Measurements from ENCODE around the gene EGR4.
"Not testable (repeated sequence)": the region's sequence is repeated elsewhere in the genome, so short reads cannot be mapped to it uniquely, and the experiment has no call there.

Gene EGR4

GRCh38 chr2:73264332-73264606 lies 29.1 kb downstream of the EGR4 start:
- no peak for DNase-seq (ENCODE audit: low read depth in 1 of 2, low spot score in 1 of 2)

- DNase-seq (ENCODE audit: low read depth in 1 of 2, low spot score in 1 of 2), result no peak
Observed at GRCh38 chr2:73263540-73264331, 29.6 kb downstream of the EGR4 start.

DNA sequence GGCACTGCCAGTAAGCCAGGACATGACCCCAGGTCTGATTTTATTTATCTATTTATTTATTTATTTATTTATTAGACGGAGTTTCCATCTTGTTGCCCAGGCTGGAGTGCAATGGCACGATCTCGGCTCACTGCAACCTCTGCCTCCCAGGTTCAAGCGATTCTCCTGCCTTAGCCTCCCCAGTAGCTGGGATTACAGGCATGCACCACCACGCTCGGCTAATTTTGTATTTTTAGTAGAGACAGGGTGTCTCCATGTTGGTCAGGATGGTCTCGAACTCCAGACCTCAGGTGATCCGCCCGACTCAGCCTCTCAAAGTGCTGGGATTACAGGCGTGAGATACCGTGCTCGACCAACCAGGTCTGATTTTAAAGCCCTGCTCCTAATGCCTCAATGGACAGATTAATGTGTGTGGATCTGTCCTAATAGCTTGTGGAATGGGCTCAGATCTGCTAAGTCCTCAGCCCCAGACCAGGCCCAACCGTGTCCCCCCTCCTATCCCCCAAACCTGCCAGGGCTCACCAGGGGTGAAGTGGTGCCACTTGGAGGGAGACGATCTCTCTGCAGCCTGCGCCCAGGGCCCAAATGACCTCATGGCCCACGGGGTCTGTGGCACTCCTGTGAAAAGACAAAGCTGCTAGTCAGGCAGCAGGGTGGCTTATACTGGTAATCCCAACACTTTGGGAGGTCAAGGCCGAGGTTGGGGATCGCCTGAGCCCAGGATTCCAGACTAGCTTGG lies 30.5 kb downstream of the EGR4 start:
- not testable (repeated sequence) for DNase-seq (ENCODE audit: low read depth in 1 of 2, low spot score in 1 of 2)

DNA sequence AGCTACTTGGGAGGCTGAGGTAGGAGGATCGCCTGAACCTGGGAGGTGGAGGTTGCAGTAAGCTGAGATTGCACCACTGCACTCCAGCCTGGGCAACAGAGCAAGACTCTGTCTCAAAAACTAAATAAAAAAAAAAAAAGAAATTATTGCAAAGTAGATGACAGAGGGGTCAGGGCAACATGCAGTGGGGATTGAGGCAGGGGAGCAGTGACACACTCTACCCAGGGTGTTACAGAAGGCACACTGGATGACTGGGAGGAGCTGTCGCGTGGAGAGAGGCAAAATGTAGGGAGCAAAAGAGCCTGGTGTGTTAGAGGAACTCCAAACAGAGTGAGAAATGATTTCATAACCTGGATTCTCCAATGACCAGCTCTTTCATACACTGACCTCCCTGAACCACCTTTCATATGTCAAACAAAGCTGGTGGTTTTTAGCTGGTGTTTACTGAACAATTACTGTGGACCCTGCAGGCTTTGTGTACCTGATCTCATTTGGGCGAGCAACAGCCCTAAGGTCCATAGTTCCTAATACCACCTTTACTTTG lies 31.2 kb downstream of the EGR4 start:
- DNase-seq (ENCODE audit: low read depth in 1 of 2, low spot score in 1 of 2), result no peak

DNA sequence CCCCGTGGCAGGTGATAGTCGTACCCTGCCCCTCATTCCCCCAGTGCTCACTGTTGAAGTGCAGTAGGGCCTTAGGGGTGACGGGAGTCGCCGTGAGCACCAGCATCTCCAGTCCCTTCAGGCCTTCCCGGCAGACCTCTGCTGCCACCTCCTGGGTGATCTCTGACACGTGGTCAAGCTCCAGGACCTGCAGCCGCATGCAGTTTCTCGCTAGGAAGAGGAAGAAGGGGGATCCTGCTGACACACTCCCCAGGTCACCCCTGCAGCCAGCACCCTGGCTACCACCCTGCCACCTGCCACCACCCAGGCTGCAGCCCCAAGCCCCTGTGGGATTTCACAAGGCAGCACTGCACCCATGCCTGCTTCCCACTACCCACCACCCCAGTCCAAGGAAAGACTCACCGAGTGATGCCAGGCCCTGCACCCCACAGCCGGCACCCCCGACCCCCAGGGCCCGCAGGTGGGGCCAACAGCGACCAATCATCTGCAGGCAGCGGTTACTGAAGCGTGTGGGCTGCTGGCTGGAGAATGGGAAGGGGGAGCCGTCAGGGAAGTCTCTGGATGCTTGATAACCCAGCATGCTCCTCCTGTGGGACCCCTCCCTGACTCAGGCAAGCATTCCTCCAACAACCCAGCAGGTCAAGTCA lies 32.9 kb downstream of the EGR4 start:
- no peak for DNase-seq (ENCODE audit: low read depth in 1 of 2, low spot score in 1 of 2)

DNA sequence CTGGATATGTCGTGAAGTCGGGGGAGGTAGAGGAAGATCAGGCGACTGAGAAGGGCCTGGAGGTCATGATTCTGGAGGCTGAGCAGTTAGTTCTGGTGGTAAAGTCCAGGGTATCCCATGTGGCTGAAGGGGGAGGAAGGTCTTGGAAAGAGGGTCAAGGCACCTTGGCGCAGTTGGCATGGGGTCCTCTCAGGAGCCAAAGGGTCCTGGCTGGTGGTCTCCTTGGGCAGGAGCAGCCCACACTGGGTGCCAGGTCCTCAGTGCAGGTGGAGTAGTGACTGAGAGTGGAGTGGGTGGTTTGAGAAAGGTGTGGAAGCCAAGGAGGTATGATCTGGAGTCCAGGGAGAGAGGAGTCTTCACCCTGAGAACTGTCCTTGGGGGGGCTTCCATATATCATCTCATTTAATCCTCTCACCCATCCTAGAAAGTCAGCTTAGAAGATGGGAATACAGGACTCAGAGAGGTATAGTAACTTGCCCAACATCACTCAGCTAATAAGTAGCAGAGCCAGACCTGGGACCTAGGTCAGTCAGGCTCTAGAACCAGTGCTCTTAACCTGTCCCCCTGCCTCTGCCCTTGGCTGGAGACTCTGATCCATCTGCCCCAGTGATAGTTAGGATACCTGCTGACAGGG lies 33.5 kb downstream of the EGR4 start:
- DNase-seq (ENCODE audit: low read depth in 1 of 2, low spot score in 1 of 2), result no peak

GRCh38 chr2:73259276-73259675 lies 34.1 kb downstream of the EGR4 start:
- no peak for DNase-seq (ENCODE audit: low read depth in 1 of 2, low spot score in 1 of 2)

DNA sequence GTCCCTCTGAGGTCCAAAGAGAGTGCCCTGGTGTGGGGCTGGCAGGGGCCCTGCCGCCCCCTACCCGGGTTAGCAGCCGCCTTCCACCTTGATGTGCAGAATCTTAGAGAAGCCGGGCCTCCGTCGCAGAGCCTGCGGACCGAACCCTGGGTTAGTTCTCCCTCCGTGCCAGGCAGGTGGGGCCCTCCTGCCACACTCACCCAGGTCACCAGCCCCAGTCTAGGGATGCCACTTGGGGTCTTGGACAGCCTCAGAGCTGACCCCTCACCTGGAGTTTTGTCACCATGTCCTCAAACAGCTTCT lies 34.5 kb downstream of the EGR4 start:
- no peak for DNase-seq (ENCODE audit: low read depth in 1 of 2, low spot score in 1 of 2)

DNA sequence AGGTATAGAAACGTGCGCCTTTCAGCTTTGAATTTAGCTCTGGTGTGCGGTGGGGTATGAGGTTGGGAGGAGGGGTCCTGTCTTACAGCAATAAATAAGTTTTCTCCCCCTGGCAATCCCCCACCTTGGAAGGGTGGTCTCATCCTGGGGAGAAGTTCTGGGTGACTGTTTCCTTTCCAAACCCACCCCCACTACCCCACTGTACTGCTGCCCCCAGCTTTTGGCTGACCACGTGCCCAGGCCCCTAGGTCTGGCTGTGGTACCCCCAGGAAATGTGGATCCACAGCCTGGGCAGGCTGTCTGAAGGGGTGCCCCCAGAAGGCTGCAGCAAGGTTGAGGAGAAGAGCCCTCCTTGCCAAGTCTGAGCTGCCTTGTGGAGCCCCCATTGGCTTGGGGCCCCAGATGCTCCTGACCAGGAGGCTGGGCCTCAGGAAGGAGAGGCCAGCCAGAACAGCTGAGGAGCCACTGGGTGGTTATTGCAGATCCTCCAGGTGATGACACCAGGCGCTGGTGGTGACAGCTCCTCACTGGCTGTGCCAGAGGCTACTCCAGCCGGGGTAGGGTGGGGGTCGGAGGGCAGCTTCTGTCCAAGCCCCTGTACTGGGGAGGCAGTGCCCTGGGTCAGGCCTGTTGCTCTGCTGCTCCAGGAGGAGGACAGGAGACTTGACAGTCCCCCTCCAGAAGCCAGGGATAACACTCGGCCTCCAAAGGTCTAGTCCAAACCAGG lies 35.0 kb downstream of the EGR4 start:
- DNase-seq (ENCODE audit: low read depth in 1 of 2, low spot score in 1 of 2), result no peak

DNA sequence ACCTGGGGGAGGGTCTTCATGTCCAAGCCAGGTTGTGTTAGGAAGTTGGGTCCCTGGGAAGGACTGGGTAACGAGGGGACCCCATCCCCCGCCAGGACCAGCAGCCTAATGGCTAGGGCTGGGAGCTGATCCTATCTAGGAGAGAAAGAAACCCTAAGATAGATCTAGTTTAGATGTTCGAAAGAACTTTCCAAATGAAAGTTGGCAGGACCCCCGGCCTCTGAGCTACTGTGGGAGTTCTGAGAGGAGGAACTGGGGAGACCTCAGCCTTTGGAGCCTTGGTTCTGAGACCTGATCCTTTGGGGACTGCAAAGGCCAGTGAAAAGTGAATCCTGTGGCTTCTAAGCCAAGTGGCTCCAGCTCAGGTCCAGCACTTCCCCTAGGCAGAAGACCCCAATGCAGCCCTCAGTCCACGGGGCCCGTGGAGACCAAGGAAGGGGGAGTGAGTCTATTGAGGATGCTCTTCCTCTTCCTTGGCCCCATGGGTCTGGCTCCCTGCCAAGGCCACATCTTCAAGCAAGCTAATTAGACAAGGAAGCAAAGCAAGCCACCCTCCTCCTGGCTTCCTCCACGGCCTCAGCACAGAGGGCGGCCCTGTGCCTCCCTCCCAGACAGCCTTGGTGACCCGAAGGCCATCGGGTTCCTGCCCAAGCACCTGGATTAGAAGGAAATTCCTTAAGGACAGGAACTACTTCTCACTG lies 35.8 kb downstream of the EGR4 start:
- DNase-seq (ENCODE audit: low read depth in 1 of 2, low spot score in 1 of 2), result no peak

DNA sequence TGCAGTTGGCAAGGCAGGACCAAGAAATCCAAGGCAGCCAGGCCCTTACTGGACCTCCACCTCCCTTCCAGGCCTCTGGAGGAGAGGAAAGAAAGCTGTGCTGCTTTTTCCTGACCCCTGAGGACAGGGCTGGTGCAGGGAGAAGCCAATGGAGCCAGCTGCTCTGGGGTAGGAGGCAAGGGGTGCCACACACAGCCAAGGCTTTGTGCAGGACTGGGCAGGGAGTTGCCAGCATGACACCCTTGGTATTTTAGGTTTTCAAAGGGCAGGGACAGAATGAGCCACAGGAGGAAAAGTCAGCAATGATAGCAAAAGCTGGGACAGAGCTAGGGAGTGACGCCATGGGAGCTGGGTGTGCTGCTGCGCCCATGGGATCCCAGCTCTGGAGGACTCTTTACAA lies 36.3 kb downstream of the EGR4 start:
- DNase-seq (ENCODE audit: low read depth in 1 of 2, low spot score in 1 of 2), result no peak

DNA sequence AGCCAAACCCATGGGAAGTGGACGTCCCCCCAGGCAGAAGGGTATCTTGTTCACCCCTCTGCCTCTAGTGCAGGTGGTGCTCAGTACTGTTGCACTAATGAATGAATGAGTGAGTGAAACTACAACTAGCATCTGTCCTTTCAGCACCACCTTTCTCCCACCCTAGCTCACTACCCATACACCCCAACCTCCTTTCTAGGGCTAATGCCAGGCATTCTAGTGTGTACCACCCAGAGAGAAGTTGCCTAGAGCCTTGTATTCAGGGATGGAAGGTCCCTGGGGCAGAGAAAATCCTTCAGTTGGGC lies 36.8 kb downstream of the EGR4 start:
- DNase-seq (ENCODE audit: low read depth in 1 of 2, low spot score in 1 of 2), result no peak

DNA sequence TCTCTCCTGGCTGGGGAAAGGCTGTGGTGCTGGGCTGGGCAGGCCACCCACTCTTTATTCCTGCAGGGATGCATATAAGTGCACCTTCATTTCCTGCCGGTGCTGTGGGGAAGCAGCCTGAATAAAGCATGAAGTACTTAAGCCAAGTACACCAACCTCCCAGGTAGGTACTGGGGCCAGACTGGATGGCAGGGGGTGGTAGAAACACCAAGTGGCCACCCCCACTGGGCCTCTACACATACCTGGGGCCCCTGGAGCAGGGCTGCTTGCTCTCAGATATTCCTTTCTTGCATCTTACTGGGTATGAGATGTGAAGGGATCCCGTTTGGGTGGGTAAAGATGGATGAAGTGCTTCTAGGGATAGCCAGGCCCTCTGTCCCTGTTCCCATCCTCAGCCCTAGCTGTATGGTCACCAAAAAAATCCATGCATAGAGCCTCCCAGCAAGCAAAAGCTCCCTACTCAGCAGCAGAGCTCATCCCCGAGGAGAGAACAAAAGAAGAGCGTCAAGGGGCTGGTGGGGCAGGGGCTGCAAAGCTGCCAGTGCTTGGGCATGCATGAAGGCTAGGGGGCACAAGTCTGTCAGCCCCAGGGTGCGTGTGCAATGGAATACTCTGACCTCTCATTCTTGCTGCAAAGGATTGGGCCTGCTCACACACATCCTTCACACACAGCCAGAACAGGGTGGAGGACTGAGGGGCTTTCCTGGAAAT lies 37.3 kb downstream of the EGR4 start:
- DNase-seq (ENCODE audit: low read depth in 1 of 2, low spot score in 1 of 2), result no peak

- DNase-seq (ENCODE audit: low read depth in 1 of 2, low spot score in 1 of 2), result no peak
Observed at GRCh38 chr2:73255007-73255644, 38.2 kb downstream of the EGR4 start.

DNA sequence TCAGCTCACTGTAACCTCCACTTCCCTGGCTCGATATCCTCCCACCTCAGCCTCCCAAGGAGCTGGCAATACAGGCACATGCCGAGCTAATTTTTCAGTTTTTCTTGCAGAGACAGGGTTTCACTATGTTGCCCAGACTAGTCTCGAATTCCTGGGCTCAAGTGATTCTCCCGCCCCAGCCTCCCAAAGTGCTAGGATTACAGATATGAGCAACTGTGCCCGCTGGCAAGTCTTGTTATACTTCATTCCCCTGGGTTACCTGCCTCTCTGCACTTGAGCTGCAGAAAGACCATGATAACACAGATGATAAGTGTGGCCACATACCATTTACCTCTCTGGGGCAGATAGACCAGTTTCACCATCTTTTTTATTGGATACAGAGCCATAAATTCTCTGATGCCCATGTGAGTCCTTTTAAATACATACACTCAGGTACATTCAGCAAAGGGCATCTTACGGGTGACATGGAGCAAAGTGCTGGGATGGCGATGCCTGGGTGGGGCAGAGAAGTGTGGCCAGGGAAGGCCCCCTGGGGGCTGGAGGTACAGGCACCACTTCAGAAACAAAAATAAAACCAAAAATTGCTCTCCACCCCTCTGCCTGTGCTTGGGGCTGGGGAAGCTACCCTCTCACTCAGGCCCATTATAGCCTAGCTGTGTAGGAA lies 38.9 kb downstream of the EGR4 start:
- DNase-seq (ENCODE audit: low read depth in 1 of 2, low spot score in 1 of 2), result no peak

DNA sequence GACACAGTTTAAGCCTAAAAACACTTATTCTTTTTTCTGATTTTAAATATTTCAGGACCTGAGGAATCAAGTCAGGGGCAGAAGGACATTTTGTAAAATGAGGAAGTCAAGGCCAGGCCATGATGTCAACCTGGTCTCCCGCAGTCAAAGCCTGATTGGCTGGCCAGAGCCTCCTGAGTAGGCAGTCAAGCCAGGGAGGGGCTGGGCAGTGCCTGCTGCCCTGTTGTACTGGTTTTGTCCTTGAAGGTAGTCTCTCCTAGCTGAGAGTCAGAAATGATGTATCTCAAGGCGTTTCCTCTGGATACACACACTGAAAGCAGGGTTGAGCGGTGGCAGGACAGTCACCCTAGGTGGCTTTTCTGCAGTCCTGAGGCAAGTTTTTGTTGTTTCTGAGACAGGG lies 39.4 kb downstream of the EGR4 start:
- DNase-seq (ENCODE audit: low read depth in 1 of 2, low spot score in 1 of 2), result no peak

DNA sequence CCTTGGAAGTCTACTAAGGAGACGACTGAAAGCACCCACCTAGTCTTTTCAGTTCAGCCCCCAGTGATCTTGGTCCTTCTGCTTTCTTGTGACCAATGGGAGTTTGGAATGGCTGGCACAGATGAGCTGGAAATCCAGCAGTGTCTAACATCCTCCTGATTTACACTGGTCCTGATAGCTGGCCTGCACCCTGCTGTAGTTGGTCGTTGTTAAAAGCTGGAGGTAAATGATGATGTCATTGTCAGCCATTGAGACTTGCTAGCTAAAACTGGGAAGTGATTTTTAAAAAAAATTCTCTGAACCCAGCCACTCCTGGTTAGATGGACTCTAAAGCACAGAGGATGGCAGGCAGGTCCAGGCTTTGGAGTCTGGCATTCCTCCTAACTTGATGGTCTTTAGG lies 39.9 kb downstream of the EGR4 start:
- no peak for DNase-seq (ENCODE audit: low read depth in 1 of 2, low spot score in 1 of 2)

- DNase-seq (ENCODE audit: low read depth in 1 of 2, low spot score in 1 of 2), result no peak
Observed at GRCh38 chr2:73252238-73253027, 40.9 kb downstream of the EGR4 start.

Data from stimulated activated CD4-positive, alpha-beta T cell treated with anti-CD3 and anti-CD28 coated beads, Interleukin-15, amount 100 ng/mL, for 1 hour (primary cell).